GM11168 (cell line): ENCODE results near the gene KLHL3.
"Not testable (repeated sequence)": the region's sequence is repeated elsewhere in the genome, so short reads cannot be mapped to it uniquely, and the experiment has no call there.

ENCODE experiments used
- in situ Hi-C: fragments of 300-500 bp; cut with MboI; formaldehyde crosslinking; loops from one replicate; pipeline ENCODE4 v1.12.0; 2022; ENCODE audit warnings: low sequenced_read_pairs; ENCODE audit not compliant: unreplicated experiment

Gene KLHL3

GRCh38 chr5:137672881-137673280 lies 63.0 kb downstream of the KLHL3 start:
- in situ Hi-C loops, result no loop called here

GRCh38 chr5:137672001-137672400 lies 63.9 kb downstream of the KLHL3 start:
- in situ Hi-C loops, result no loop called here

GRCh38 chr5:137669811-137670210 lies 66.1 kb downstream of the KLHL3 start:
- in situ Hi-C loops, result no loop called here

GRCh38 chr5:137668637-137669036 lies 67.3 kb downstream of the KLHL3 start:
- in situ Hi-C loops, result no loop called here

GRCh38 chr5:137667341-137667740 lies 68.5 kb downstream of the KLHL3 start:
- in situ Hi-C loops, result no loop called here

- in situ Hi-C loops, result no loop called here
Measured at GRCh38 chr5:137666901-137667300, 69.0 kb downstream of the KLHL3 start.

- in situ Hi-C loops, result no loop called here
Measured at GRCh38 chr5:137666461-137666850, 69.4 kb downstream of the KLHL3 start.

- in situ Hi-C loops, result no loop called here
Measured at GRCh38 chr5:137665678-137666460, 70.0 kb downstream of the KLHL3 start.

- in situ Hi-C loops, result no loop called here
Measured at GRCh38 chr5:137660349-137660817, 75.5 kb downstream of the KLHL3 start.

- in situ Hi-C loops, result loop anchor here (5.0 kb wide), 1 partner anchor 88 kb away; no protein-coding TSS in a partner anchor
Measured at GRCh38 chr5:137659209-137659608, 76.7 kb downstream of the KLHL3 start.

- in situ Hi-C loops, result loop anchor here (5.0 kb wide), 1 partner anchor 89 kb away; no protein-coding TSS in a partner anchor
Measured at GRCh38 chr5:137658324-137658723, 77.6 kb downstream of the KLHL3 start.

GRCh38 chr5:137657073-137657472 lies 78.8 kb downstream of the KLHL3 start:
- in situ Hi-C loops, result loop anchor here (5.0 kb wide), 1 partner anchor 90 kb away; no protein-coding TSS in a partner anchor

- in situ Hi-C loops, result loop anchor here (5.0 kb wide), 1 partner anchor 91 kb away; no protein-coding TSS in a partner anchor
Measured at GRCh38 chr5:137656558-137656957, 79.3 kb downstream of the KLHL3 start.

- in situ Hi-C loops, result no loop called here
Measured at GRCh38 chr5:137651022-137651421, 84.9 kb downstream of the KLHL3 start.

- in situ Hi-C loops, result no loop called here
Measured at GRCh38 chr5:137649228-137649935, 86.5 kb downstream of the KLHL3 start.

GRCh38 chr5:137648361-137648760 lies 87.5 kb downstream of the KLHL3 start:
- in situ Hi-C loops, result no loop called here

- in situ Hi-C loops, result no loop called here
Measured at GRCh38 chr5:137647401-137647800, 88.5 kb downstream of the KLHL3 start.

GRCh38 chr5:137646761-137647160 lies 89.1 kb downstream of the KLHL3 start:
- in situ Hi-C loops, result no loop called here

- in situ Hi-C loops, result not testable (repeated sequence)
Measured at GRCh38 chr5:137643081-137643480, 92.8 kb downstream of the KLHL3 start.

GRCh38 chr5:137642091-137642490 lies 93.8 kb downstream of the KLHL3 start:
- in situ Hi-C loops, result no loop called here

GRCh38 chr5:137641148-137641547 lies 94.7 kb downstream of the KLHL3 start:
- in situ Hi-C loops, result no loop called here
